Caco-2 (cell line): ENCODE measurements around the gene ALDH16A1. TPM values are rescaled to one million over a fixed set of nuclear protein-coding genes. Genes with fewer than 3 reads are reported as not detected.

ENCODE experiments used
- BruUV-seq: library from RNA; stranded (reverse); fragments of 400-500 nt; replicated peaks from 2 replicates; lab custom pipeline; 2021; lab: Mats Ljungman, UMichigan
- CTCF ChIA-PET: fragments of 300-600 bp; sonication (Branson Sonifier 250); formaldehyde crosslinking; loops from one replicate; lab custom pipeline; 2022; ENCODE audit warnings: antibody characterized with exemption; lab: Charles Lee
- POLR2A ChIA-PET: fragments of 300-600 bp; sonication (Branson Sonifier 250); formaldehyde crosslinking; loops from one replicate; lab custom pipeline; 2022; ENCODE audit warnings: antibody characterized with exemption; lab: Charles Lee
- DNase-seq, 2 experiments: peaks; one replicate each; pipeline versions ENCODE4 v3.0.0 to v3.0.0-alpha.2; 2020 to 2022
- H3K27me3 ChIP-seq: replicated peaks from 2 replicates; pipeline ENCODE4 v1.6.0; 2011; ENCODE audit warnings: low read length; ENCODE audit not compliant: control insufficient read depth, insufficient read depth
- H3K36me3 ChIP-seq: 2 replicates; pipeline ENCODE4 v1.5.1; 2011; ENCODE audit warnings: low read length; ENCODE audit not compliant: control insufficient read depth, insufficient read depth
- H3K4me1 ChIP-seq: fragments of 250-450 bp; sonication (Bioruptor Pico); 2 replicates; pipeline ENCODE4 v1.5.1; 2020; ENCODE audit warnings: mild to moderate bottlenecking
- H3K4me3 ChIP-seq: 2 replicates; pipeline ENCODE4 v1.5.1; 2011; ENCODE audit warnings: low read depth, mild to moderate bottlenecking, control low read depth, low read length
- H3K9me3 ChIP-seq: fragments of 250-450 bp; sonication (Bioruptor Pico); 2 replicates; pipeline ENCODE4 v1.5.1; 2020; ENCODE audit warnings: mild to moderate bottlenecking, moderate library complexity
- H3K27ac Mint-ChIP-seq: one replicate; pipeline ENCODE4 v1.8.0; 2022; ENCODE audit warnings: mixed read lengths; ENCODE audit not compliant: unreplicated experiment
- H3K27me3 Mint-ChIP-seq: one replicate; pipeline ENCODE4 v1.8.0; 2022; ENCODE audit warnings: mixed read lengths; ENCODE audit not compliant: insufficient read depth, unreplicated experiment
- H3K36me3 Mint-ChIP-seq: one replicate; pipeline ENCODE4 v1.8.0; 2022; ENCODE audit warnings: mild to moderate bottlenecking, mixed read lengths; ENCODE audit not compliant: insufficient read depth, unreplicated experiment
- H3K4me1 Mint-ChIP-seq: one replicate; pipeline ENCODE4 v1.8.0; 2022; ENCODE audit warnings: low read depth, mixed read lengths; ENCODE audit not compliant: unreplicated experiment
- H3K4me3 Mint-ChIP-seq: one replicate; pipeline ENCODE4 v1.8.0; 2022; ENCODE audit warnings: mild to moderate bottlenecking, moderate library complexity, mixed read lengths; ENCODE audit not compliant: unreplicated experiment
- H3K9me3 Mint-ChIP-seq: one replicate; pipeline ENCODE4 v1.8.0; 2022; ENCODE audit warnings: mixed read lengths; ENCODE audit not compliant: unreplicated experiment
- CTCF ChIP-seq, 2 experiments: fragments of 200-600 bp in 1 of 2; IDR thresholded peaks; 1 replicate in 1 of 2; 2 replicates in 1 of 2; pipeline versions ENCODE4 v1.5.1 to v1.8.0; 2011 to 2022; ENCODE audit warnings: antibody characterized with exemption in 1 of 2, control low read depth in 1 of 2, inconsistent platforms in 1 of 2, low read depth in 1 of 2, low read length in 1 of 2, mild to moderate bottlenecking in 1 of 2, moderate library complexity in 1 of 2; ENCODE audit not compliant: insufficient read depth in 1 of 2, severe bottlenecking in 1 of 2, unreplicated experiment in 1 of 2
- intact Hi-C: fragments of 100-400 bp; cut with micrococcal nuclease; formaldehyde crosslinking; loops from one replicate; pipeline ENCODE4 v1.10.0; 2022; ENCODE audit not compliant: unreplicated experiment
- total RNA-seq: library from RNA; stranded (reverse); gene quantifications from 2 replicates; pipeline ENCODE4 v1.2.3, GENCODE V29; 2022

Gene ALDH16A1
- total RNA-seq, 1 experiment from 2014 or later = 45.0 TPM

GRCh38 chr19:49427855-49428546 lies 25.0 kb upstream of the ALDH16A1 start:
- CTCF ChIA-PET = no interaction called here
- Histone ChIP-seq H3K27me3 (no peaks in the 10 kb centered on the region; the same call in 1 of the 2 replicates), H3K4me1 (peaks cover 22% of the 10 kb centered on the region), H3K4me3 (peak overlapping the region; percentile 23), H3K36me3 (no peaks in the 10 kb centered on the region), H3K9me3 (no peaks in the 10 kb centered on the region)
- BruUV-seq = no TSS peak
- POLR2A ChIA-PET = no interaction called here
- Mint-ChIP-seq H3K36me3 (no peaks in the 10 kb centered on the region), H3K9me3 (no peaks in the 10 kb centered on the region), H3K27me3 (peaks cover 37% of the 10 kb centered on the region), H3K4me1 (peaks cover 25% of the 10 kb centered on the region), H3K4me3 (peak overlapping the region; percentile 64), H3K27ac (no peak overlapping the region)
- peak in 1 of 2 experiments; percentile 62 for DNase-seq
- no peak for TF ChIP-seq CTCF (IDR thresholded peaks at IDR 0.05; ENCODE audit: insufficient read depth in 1 of 2, low read depth in 1 of 2, low read length in 1 of 2, severe bottlenecking in 1 of 2, unreplicated experiment in 1 of 2)
- intact Hi-C loops = no loop called here

GRCh38 chr19:49428547-49429451 lies 24.2 kb upstream of the ALDH16A1 start:
- H3K4me3 ChIP-seq = 0 out of 2 replicates have a peak overlapping the region, but pooled peaks have one; percentile 1

More at GRCh38 chr19:49428547-49429451, 24.2 kb upstream of the ALDH16A1 start:
- BruUV-seq = no TSS peak
- Histone ChIP-seq H3K36me3 (no peaks in the 10 kb centered on the region), H3K4me1 (peaks cover 16% of the 10 kb centered on the region), H3K9me3 (no peaks in the 10 kb centered on the region), H3K27me3 (no peaks in the 10 kb centered on the region; the same call in 1 of the 2 replicates)
- Mint-ChIP-seq H3K4me1 (peaks cover 20% of the 10 kb centered on the region), H3K36me3 (no peaks in the 10 kb centered on the region), H3K9me3 (no peaks in the 10 kb centered on the region), H3K27ac (no peak overlapping the region), H3K27me3 (peaks cover 32% of the 10 kb centered on the region), H3K4me3 (peak overlapping the region; percentile 64)
- no peak for TF ChIP-seq CTCF (IDR thresholded peaks at IDR 0.05; ENCODE audit: insufficient read depth in 1 of 2, low read depth in 1 of 2, low read length in 1 of 2, severe bottlenecking in 1 of 2, unreplicated experiment in 1 of 2)
- intact Hi-C loops = no loop called here
- ChIA-PET POLR2A (no interaction called here), CTCF (no interaction called here)
- DNase-seq = no peak
